ENCODE results near the gene MCM6.

MCM6 gene

GRCh38 chr2:135839713-135840112 is 36.5 kb downstream of the MCM6 start:
- H3K27me3 ChIP-seq (ENCODE audit: control insufficient read depth, insufficient read depth, low read length) = no peaks in the 10 kb centered on the region
- H3K9me3 ChIP-seq (ENCODE audit: control insufficient read depth, insufficient read depth, low read depth, low read length) = no peaks in the 10 kb centered on the region
- no peaks in the 10 kb centered on the region for H3K4me1 ChIP-seq (ENCODE audit: control insufficient read depth, insufficient read depth, low read length)
- H3K9ac ChIP-seq (ENCODE audit: low read length) = no peak overlapping the region
- no peak overlapping the region for H3K27ac ChIP-seq (ENCODE audit: low read depth, low read length)
- H3K4me3 ChIP-seq (ENCODE audit: low read depth, low read length) = no peak overlapping the region
- H3K36me3 ChIP-seq (ENCODE audit: control insufficient read depth, insufficient read depth, low read length) = peaks cover 49% of the 10 kb centered on the region

- Histone ChIP-seq H3K4me1 (ENCODE audit: control insufficient read depth, insufficient read depth, low read length) (no peaks in the 10 kb centered on the region), H3K9ac (ENCODE audit: low read length) (no peak overlapping the region), H3K4me3 (ENCODE audit: low read depth, low read length) (no peak overlapping the region), H3K36me3 (ENCODE audit: control insufficient read depth, insufficient read depth, low read length) (peaks cover 37% of the 10 kb centered on the region), H3K27me3 (ENCODE audit: control insufficient read depth, insufficient read depth, low read length) (no peaks in the 10 kb centered on the region), H3K9me3 (ENCODE audit: control insufficient read depth, insufficient read depth, low read depth, low read length) (no peaks in the 10 kb centered on the region), H3K27ac (ENCODE audit: low read depth, low read length) (no peak overlapping the region)
Observed at GRCh38 chr2:135838502-135838901, 37.7 kb downstream of the MCM6 start.

GRCh38 chr2:135836596-135837270 is 39.5 kb downstream of the MCM6 start, which contains the start of gene LCT:
Gene LCT (minus strand): TSS chr2:135837184. CDS start chr2:135837169, 15 bp downstream.
- Histone ChIP-seq H3K27me3 (ENCODE audit: control insufficient read depth, insufficient read depth, low read length) (no peaks in the 10 kb centered on the region), H3K27ac (ENCODE audit: low read depth, low read length) (no peak within 1 kb of the TSS), H3K4me1 (ENCODE audit: control insufficient read depth, insufficient read depth, low read length) (no peaks in the 10 kb centered on the region), H3K9me3 (ENCODE audit: control insufficient read depth, insufficient read depth, low read depth, low read length) (no peaks in the 10 kb centered on the region), H3K4me3 (ENCODE audit: low read depth, low read length) (no peak within 1 kb of the TSS), H3K9ac (ENCODE audit: low read length) (no peak within 1 kb of the TSS), H3K36me3 (ENCODE audit: control insufficient read depth, insufficient read depth, low read length) (peaks cover 21% of the 10 kb centered on the region)

- Histone ChIP-seq H3K4me1 (ENCODE audit: control insufficient read depth, insufficient read depth, low read length) (no peaks in the 10 kb centered on the region), H3K9ac (ENCODE audit: low read length) (no peak overlapping the region), H3K4me3 (ENCODE audit: low read depth, low read length) (no peak overlapping the region), H3K9me3 (ENCODE audit: control insufficient read depth, insufficient read depth, low read depth, low read length) (no peaks in the 10 kb centered on the region), H3K27me3 (ENCODE audit: control insufficient read depth, insufficient read depth, low read length) (no peaks in the 10 kb centered on the region), H3K36me3 (ENCODE audit: control insufficient read depth, insufficient read depth, low read length) (no peaks in the 10 kb centered on the region), H3K27ac (ENCODE audit: low read depth, low read length) (no peak overlapping the region)
Observed at GRCh38 chr2:135832891-135833290, 43.4 kb downstream of the MCM6 start.

- Histone ChIP-seq H3K9ac (ENCODE audit: low read length) (no peak overlapping the region), H3K4me3 (ENCODE audit: low read depth, low read length) (no peak overlapping the region), H3K36me3 (ENCODE audit: control insufficient read depth, insufficient read depth, low read length) (no peaks in the 10 kb centered on the region), H3K27me3 (ENCODE audit: control insufficient read depth, insufficient read depth, low read length) (no peaks in the 10 kb centered on the region), H3K9me3 (ENCODE audit: control insufficient read depth, insufficient read depth, low read depth, low read length) (no peaks in the 10 kb centered on the region), H3K27ac (ENCODE audit: low read depth, low read length) (no peak overlapping the region), H3K4me1 (ENCODE audit: control insufficient read depth, insufficient read depth, low read length) (no peaks in the 10 kb centered on the region)
Observed at GRCh38 chr2:135831180-135831812, 44.9 kb downstream of the MCM6 start.

- no peaks in the 10 kb centered on the region for H3K4me1 ChIP-seq (ENCODE audit: control insufficient read depth, insufficient read depth, low read length)
- no peaks in the 10 kb centered on the region for H3K36me3 ChIP-seq (ENCODE audit: control insufficient read depth, insufficient read depth, low read length)
- H3K9ac ChIP-seq (ENCODE audit: low read length) = no peak overlapping the region
- H3K9me3 ChIP-seq (ENCODE audit: control insufficient read depth, insufficient read depth, low read depth, low read length) = no peaks in the 10 kb centered on the region
- no peak overlapping the region for H3K4me3 ChIP-seq (ENCODE audit: low read depth, low read length)
- H3K27me3 ChIP-seq (ENCODE audit: control insufficient read depth, insufficient read depth, low read length) = no peaks in the 10 kb centered on the region
- no peak overlapping the region for H3K27ac ChIP-seq (ENCODE audit: low read depth, low read length)
Observed at GRCh38 chr2:135829378-135830135, 46.7 kb downstream of the MCM6 start.

DNA sequence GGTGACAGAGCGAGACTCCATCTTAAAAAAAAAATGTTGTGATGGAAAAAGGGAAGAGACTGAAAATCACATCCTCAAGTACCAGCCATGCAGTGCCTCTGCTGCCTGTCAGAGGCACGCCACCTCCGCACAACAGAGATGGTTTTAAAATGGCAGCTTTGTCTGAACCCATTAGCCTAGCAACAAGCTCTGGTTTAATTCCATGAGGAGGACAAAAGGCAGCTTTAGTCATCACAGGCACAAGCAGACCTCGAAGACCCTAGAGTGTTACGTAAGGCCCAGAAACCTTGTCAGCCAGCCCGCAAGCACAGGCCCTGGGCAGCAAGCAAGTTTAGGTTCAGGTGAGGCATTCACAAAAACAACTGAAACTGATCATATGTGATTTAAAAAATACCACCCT is 49.7 kb downstream of the MCM6 start:
- Histone ChIP-seq H3K36me3 (ENCODE audit: control insufficient read depth, insufficient read depth, low read length) (no peaks in the 10 kb centered on the region), H3K9me3 (ENCODE audit: control insufficient read depth, insufficient read depth, low read depth, low read length) (peaks cover 11% of the 10 kb centered on the region; the same call in 1 of the 2 replicates), H3K4me1 (ENCODE audit: control insufficient read depth, insufficient read depth, low read length) (no peaks in the 10 kb centered on the region), H3K4me3 (ENCODE audit: low read depth, low read length) (no peak overlapping the region), H3K9ac (ENCODE audit: low read length) (no peak overlapping the region), H3K27ac (ENCODE audit: low read depth, low read length) (no peak overlapping the region), H3K27me3 (ENCODE audit: control insufficient read depth, insufficient read depth, low read length) (no peaks in the 10 kb centered on the region)

GRCh38 chr2:135825550-135826176 is 50.6 kb downstream of the MCM6 start:
- H3K4me1 ChIP-seq (ENCODE audit: control insufficient read depth, insufficient read depth, low read length) = no peaks in the 10 kb centered on the region
- peaks cover 11% of the 10 kb centered on the region; the same call in 1 of the 2 replicates for H3K9me3 ChIP-seq (ENCODE audit: control insufficient read depth, insufficient read depth, low read depth, low read length)
- H3K36me3 ChIP-seq (ENCODE audit: control insufficient read depth, insufficient read depth, low read length) = no peaks in the 10 kb centered on the region
- no peak overlapping the region for H3K4me3 ChIP-seq (ENCODE audit: low read depth, low read length)
- no peak overlapping the region for H3K27ac ChIP-seq (ENCODE audit: low read depth, low read length)
- no peak overlapping the region for H3K9ac ChIP-seq (ENCODE audit: low read length)
- no peaks in the 10 kb centered on the region for H3K27me3 ChIP-seq (ENCODE audit: control insufficient read depth, insufficient read depth, low read length)

DNA sequence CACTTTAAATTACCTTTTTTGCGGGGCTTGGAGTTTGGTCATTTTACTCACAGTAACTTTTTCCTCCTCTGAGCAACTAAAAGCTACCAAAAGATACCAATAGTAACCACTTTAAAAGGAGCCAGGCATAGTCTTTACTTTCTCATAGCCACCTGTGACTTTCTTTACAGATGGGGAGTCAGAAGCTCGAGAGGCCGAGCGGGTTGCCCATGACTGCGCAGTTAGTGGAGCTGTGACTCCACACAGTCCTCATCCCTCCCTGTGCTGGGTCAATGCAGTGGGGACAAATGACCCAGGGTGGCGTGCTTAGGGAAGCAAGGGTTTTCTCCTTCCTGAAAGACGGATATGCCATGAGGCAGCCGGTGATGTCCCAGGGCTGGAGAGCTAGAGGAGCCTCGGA is 51.1 kb downstream of the MCM6 start:
- no peaks in the 10 kb centered on the region for H3K36me3 ChIP-seq (ENCODE audit: control insufficient read depth, insufficient read depth, low read length)
- H3K27ac ChIP-seq (ENCODE audit: low read depth, low read length) = no peak overlapping the region
- H3K9ac ChIP-seq (ENCODE audit: low read length) = no peak overlapping the region
- H3K4me1 ChIP-seq (ENCODE audit: control insufficient read depth, insufficient read depth, low read length) = no peaks in the 10 kb centered on the region
- no peak overlapping the region for H3K4me3 ChIP-seq (ENCODE audit: low read depth, low read length)
- H3K9me3 ChIP-seq (ENCODE audit: control insufficient read depth, insufficient read depth, low read depth, low read length) = peaks cover 11% of the 10 kb centered on the region; the same call in 1 of the 2 replicates
- H3K27me3 ChIP-seq (ENCODE audit: control insufficient read depth, insufficient read depth, low read length) = no peaks in the 10 kb centered on the region

- no peaks in the 10 kb centered on the region for H3K27me3 ChIP-seq (ENCODE audit: control insufficient read depth, insufficient read depth, low read length)
- no peaks in the 10 kb centered on the region for H3K36me3 ChIP-seq (ENCODE audit: control insufficient read depth, insufficient read depth, low read length)
- no peak overlapping the region for H3K4me3 ChIP-seq (ENCODE audit: low read depth, low read length)
- H3K9me3 ChIP-seq (ENCODE audit: control insufficient read depth, insufficient read depth, low read depth, low read length) = peaks cover 11% of the 10 kb centered on the region; the same call in 1 of the 2 replicates
- H3K27ac ChIP-seq (ENCODE audit: low read depth, low read length) = no peak overlapping the region
- H3K4me1 ChIP-seq (ENCODE audit: control insufficient read depth, insufficient read depth, low read length) = no peaks in the 10 kb centered on the region
- no peak overlapping the region for H3K9ac ChIP-seq (ENCODE audit: low read length)
Observed at GRCh38 chr2:135822855-135823254, 53.4 kb downstream of the MCM6 start.

All from HUES6 (cell line).